HTERT RPE-1 (cell line): ENCODE measurements around the gene PTGIR.

Source experiments
- in situ Hi-C: fragments of 300-500 bp; cut with MboI; formaldehyde crosslinking; loops from 4 replicates; pipeline ENCODE4 v1.14.3; 2020; ENCODE audit warnings: low sequenced_read_pairs

Gene PTGIR

DNA sequence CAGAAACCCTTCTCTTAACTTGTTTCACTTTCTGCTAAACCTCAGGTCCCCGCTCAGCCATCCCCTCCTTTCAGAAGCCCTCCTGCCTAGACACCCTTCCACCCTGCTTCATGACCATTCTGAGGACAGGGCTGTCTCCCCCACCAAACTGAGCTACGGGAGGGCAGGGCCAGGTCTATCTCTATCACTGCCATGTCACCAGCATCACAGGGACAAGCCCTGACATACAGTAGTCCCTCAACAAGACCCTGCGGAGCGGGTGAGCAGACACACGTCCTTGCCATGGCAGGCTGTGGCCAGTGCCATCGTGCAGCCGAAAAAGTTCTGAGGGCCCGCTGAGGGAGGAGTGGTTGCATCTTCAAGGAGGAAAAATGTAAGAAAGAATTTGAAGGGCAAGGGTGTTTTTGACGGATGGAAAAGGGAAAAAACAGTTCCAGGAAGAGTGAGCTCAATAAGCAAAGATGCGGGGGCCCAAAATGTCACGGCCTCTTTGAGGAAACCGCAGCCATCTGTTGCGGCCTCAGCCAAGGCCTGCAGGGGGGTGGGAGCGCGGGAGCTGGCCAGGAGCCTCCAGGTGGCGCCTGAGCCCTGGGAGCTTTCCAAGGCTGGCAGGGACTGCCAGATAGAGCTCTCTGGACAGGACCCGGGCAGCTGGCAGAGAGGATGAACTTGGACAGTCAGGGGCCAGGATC, 8.1 kb downstream of the PTGIR start:
- in situ Hi-C loops, result no loop called here

GRCh38 chr19:46615966-46616365, 8.9 kb downstream of the PTGIR start:
- in situ Hi-C loops, result no loop called here

- in situ Hi-C loops, result no loop called here
Measured at GRCh38 chr19:46614114-46614722, 10.7 kb downstream of the PTGIR start.

- in situ Hi-C loops, result no loop called here
Measured at GRCh38 chr19:46613525-46613924, 11.4 kb downstream of the PTGIR start.

GRCh38 chr19:46611776-46612175, 13.1 kb downstream of the PTGIR start:
- in situ Hi-C loops, result no loop called here

- in situ Hi-C loops, result no loop called here
Measured at GRCh38 chr19:46610851-46611770, 13.8 kb downstream of the PTGIR start.

GRCh38 chr19:46610413-46610775, 14.5 kb downstream of the PTGIR start:
- in situ Hi-C loops, result no loop called here

GRCh38 chr19:46609511-46610412, 15.1 kb downstream of the PTGIR start:
- in situ Hi-C loops, result no loop called here

GRCh38 chr19:46608581-46609345, 16.1 kb downstream of the PTGIR start:
- in situ Hi-C loops, result no loop called here

DNA sequence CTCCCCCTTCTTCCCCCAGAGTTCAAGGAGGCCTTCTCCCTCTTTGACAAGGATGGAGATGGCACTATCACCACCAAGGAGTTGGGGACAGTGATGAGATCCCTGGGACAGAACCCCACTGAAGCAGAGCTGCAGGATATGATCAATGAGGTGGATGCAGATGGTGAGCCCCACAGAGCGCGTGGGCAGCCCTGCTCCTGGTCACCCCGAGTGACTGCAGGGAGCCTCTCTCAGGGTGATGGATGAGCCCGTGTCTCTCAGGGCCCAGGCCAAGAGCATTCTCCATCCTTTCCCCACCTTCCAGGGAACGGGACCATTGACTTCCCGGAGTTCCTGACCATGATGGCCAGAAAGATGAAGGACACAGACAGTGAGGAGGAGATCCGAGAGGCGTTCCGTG, 16.7 kb downstream of the PTGIR start:
- in situ Hi-C loops, result no loop called here

DNA sequence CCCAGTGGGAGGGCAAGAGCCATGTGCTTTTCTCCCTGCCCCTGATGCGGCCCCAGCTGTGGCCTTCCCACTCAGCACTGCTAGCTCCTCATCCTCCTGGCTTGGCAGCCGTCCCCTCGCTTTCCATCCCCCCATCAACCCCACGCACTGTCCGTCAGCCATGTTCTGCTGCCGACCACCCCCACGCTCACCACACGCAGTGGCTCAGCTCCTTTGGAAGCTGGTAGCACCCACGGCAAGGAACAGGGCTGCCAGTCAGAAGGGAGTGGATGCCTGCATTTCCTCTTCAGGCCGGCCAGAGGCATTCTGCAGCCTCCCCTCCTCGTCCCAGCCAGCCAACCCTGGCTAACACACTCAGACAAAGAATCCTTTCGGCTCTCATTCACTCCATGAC, 17.4 kb downstream of the PTGIR start:
- in situ Hi-C loops, result no loop called here

DNA sequence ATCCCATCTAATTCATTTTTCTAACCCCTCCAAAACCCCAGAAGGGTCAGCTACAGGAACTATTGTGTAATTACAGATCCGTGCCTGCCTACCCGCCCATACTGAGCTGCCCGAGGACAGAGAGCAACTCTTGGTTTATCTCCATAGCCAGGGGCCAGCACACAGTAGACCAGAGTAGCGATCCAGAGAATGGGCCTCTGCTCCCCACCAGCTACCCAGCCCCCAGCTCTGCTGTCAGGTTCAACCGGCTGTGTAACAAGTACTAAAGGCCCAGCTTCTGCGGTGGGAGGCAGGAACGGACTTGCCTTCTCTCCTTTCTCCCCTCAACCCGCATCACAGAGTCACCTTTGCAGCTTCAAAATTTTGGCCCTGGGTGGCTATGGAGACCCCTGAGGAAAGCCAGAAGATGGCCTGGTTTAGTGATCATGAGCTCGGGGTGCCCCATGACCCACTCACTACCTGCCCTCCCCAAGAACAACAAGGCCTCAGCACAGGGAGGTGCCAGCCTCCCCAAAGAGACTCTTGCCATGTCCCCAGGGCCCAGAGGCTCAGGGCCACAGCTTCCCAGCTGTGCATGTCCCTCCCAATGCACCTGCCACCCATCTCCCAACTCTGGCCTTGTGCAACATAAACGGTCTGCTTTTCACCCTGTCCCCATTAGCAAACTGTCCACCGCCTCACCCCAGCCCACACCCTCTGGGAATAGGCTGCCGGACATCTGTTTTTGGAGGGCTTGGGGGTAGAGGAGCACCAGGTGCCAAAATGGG, 18.0 kb downstream of the PTGIR start:
- in situ Hi-C loops, result no loop called here

DNA sequence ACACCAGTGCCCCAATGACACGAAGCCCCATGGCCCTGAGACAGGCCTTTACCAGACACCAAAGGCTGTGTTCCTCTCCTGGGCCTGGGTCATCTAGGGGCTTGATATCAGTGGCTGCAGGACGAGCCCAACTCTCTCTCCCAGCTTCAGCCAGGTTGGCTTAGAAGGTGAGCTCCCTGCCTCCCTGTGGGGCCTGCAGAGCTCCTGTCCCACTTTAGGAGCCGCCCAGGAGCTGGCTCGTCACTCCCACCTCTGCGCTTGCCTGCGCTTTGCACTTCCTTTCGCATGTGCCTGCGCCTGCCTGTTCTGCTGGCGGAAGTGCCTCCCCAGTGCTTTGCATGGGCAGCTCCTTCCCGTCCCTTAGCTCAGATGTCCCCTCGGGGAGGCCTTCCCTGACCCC, 18.9 kb downstream of the PTGIR start:
- in situ Hi-C loops, result no loop called here

DNA sequence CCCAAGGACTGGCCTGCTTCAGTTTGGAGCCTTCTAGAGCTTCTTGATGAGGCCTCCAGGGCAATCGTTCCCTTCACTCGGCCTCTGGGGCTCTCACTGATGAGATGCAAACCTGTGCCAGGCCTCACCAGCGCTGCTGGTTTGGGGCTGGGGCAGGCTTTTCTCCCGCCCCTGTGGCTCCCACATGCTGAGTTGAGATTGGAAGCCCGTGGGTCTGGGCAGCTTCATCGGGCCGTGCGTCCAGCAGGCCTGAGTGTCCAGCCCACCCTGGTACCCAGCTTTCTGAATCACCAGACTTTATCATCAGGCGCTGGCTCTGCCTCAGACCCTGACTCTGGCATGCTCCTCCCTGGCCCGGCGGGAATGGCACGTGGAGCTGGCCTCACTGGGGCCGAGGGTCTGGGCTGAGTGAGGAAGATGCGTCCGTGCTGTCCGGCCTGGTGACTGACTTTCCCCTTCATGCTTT, 19.5 kb downstream of the PTGIR start:
- in situ Hi-C loops, result no loop called here

DNA sequence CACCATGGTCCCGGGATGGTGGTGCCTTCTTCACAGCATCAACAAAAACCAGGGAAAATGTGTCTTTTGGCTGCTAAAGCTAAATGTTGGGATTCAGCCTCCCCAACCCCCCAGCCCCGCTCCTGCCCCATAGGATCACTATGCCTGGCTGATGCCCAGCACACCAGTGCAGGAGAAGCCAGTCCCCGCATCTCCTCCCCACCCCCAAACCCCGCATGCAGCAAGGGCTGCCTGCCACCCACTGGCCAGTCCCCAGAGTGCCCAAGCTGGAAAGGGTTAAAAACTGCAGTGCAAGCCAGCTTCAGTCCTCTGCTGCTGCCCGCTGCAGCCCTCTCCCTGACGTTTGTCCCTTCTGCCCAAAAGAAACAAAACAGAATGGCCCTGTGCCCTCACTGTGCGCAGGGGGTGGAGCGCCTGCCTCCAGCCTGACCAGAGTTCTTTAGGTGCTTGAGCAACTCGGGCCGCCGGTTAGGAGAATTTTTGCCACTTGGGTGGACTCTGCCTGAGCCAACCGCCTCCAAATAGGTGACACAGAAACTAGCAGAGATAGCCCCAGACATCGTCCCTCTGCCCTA, 20.0 kb downstream of the PTGIR start:
- in situ Hi-C loops, result no loop called here

GRCh38 chr19:46603752-46604231, 21.1 kb downstream of the PTGIR start:
- in situ Hi-C loops, result no loop called here

GRCh38 chr19:46603195-46603637, 21.7 kb downstream of the PTGIR start:
- in situ Hi-C loops, result no loop called here

GRCh38 chr19:46602392-46603194, 22.3 kb downstream of the PTGIR start:
- in situ Hi-C loops, result no loop called here
